HepG2 (cell line): ENCODE measurements around the gene BTF3L4. TPM values are rescaled to one million over a fixed set of nuclear protein-coding genes. Genes with fewer than 3 reads are reported as not detected.

Source experiments
- BCL3 ChIP-seq: sonication (generic); formaldehyde crosslinking; IDR thresholded peaks from 2 replicates; pipeline ENCODE4 v1.5.1; 2020; ENCODE audit warnings: mild to moderate bottlenecking, missing genetic modification reagents, moderate library complexity
- CHD4 ChIP-seq: fragments of 200-600 bp; sonication (generic); IDR thresholded peaks from 2 replicates; pipeline ENCODE4 v1.7.0; 2017; ENCODE audit warnings: mild to moderate bottlenecking, low read length, borderline replicate concordance
- GABPA ChIP-seq, 2 experiments: IDR thresholded peaks; 2 replicates each; pipeline ENCODE4 v1.6.1; 2011 to 2016; ENCODE audit warnings: low read depth in 2 of 2, low read length in 1 of 2, missing biosample characterization in 1 of 2, missing genetic modification characterization in 1 of 2
- HNF1B ChIP-seq: sonication (generic); formaldehyde crosslinking; IDR thresholded peaks from 2 replicates; pipeline ENCODE4 v1.5.1; 2020; ENCODE audit warnings: mild to moderate bottlenecking, moderate library complexity, missing genetic modification reagents
- NONO ChIP-seq, 2 experiments: fragments of 450-650 bp in 1 of 2; sonication (generic) in 1 of 2; formaldehyde crosslinking in 1 of 2; IDR thresholded peaks in 1 of 2; conservative IDR thresholded peaks in 1 of 2; 2 replicates each; pipeline versions ENCODE4 v1.6.1 to v1.8.0; 2017 to 2022; ENCODE audit warnings: mild to moderate bottlenecking in 1 of 2, missing genetic modification reagents in 1 of 2, moderate library complexity in 1 of 2
- PAXIP1 ChIP-seq: sonication (generic); formaldehyde crosslinking; conservative IDR thresholded peaks from 2 replicates; pipeline ENCODE4 v1.4.0; 2020; ENCODE audit warnings: mild to moderate bottlenecking, missing genetic modification reagents, moderate library complexity
- POLR2A ChIP-seq, 2 experiments: IDR thresholded peaks; 2 replicates each; pipeline ENCODE4 v1.6.1; 2011; ENCODE audit warnings: low read depth in 2 of 2, low read length in 2 of 2, mild to moderate bottlenecking in 1 of 2, moderate library complexity in 1 of 2; ENCODE audit not compliant: insufficient read depth in 1 of 2
- SCMH1 ChIP-seq: sonication (generic); formaldehyde crosslinking; IDR thresholded peaks from 2 replicates; pipeline ENCODE4 v1.9.0; 2021; ENCODE audit warnings: missing genetic modification reagents, mild to moderate bottlenecking, borderline replicate concordance
- SIN3A ChIP-seq: IDR thresholded peaks from 2 replicates; pipeline ENCODE4 v1.6.1; 2011; ENCODE audit warnings: low read depth, mild to moderate bottlenecking, control low read depth, low read length, borderline replicate concordance
- SKI ChIP-seq: fragments of 450-650 bp; IDR thresholded peaks from one replicate; pipeline ENCODE4 v1.6.1; 2018; ENCODE audit warnings: mild to moderate bottlenecking; ENCODE audit not compliant: partially characterized antibody
- YEATS2 ChIP-seq: sonication (generic); formaldehyde crosslinking; IDR thresholded peaks from 2 replicates; pipeline ENCODE4 v1.4.0; 2020; ENCODE audit warnings: missing genetic modification reagents, borderline replicate concordance
- ZSCAN9 ChIP-seq: IDR thresholded peaks from 2 replicates; pipeline ENCODE4 v1.6.1; 2016; ENCODE audit warnings: borderline replicate concordance
- polyA plus RNA-seq, 8 experiments: library from polyadenylated mRNA; depleted of rRNA in 3 of 8; stranded (reverse) in 7 of 8; unstranded in 1 of 8; fragments of >200 nt; fragmentation: Illumina TruSeq in 4 of 8; extraction: Trizol in 4 of 8; gene quantifications; 2 replicates each; pipeline versions ENCODE4 v1.2.1 to v1.2.3, GENCODE V29; 2011 to 2016; ENCODE audit warnings: low read depth in 4 of 8, missing spikeins in 1 of 8, mixed read lengths in 1 of 8; ENCODE audit not compliant: insufficient read depth in 1 of 8
- total RNA-seq, 5 experiments: library from RNA; depleted of rRNA; stranded (reverse); fragments of >200 nt; fragmentation: Illumina TruSeq; extraction: Trizol; gene quantifications; 2 replicates each; pipeline ENCODE4 v1.2.3, GENCODE V29; 2016; ENCODE audit warnings: low read depth in 1 of 5
- TF ChIP-seq, protein P1 (sequence below): sonication (generic); formaldehyde crosslinking; IDR thresholded peaks from 2 replicates; pipeline ENCODE4 v1.4.0; 2020; ENCODE audit warnings: mild to moderate bottlenecking, missing genetic modification reagents
- TF ChIP-seq, protein P2 (sequence below): IDR thresholded peaks from 2 replicates; pipeline ENCODE4 v1.6.1; 2016; ENCODE audit warnings: control low read depth
- TF ChIP-seq, protein P3 (sequence below): sonication (generic); formaldehyde crosslinking; IDR thresholded peaks from 2 replicates; pipeline ENCODE4 v1.4.0; 2020; ENCODE audit warnings: mild to moderate bottlenecking, missing genetic modification reagents
- TF ChIP-seq, protein P4 (sequence below): sonication (generic); formaldehyde crosslinking; IDR thresholded peaks from 2 replicates; pipeline ENCODE4 v1.5.0; 2020; ENCODE audit warnings: missing genetic modification reagents

BTF3L4 gene
- total and polyA plus RNA-seq, 2 of the 13 experiments (the other 11 are each of a cell fraction or from before 2014, with no cell fraction given) = 59.0 to 74.3 TPM

GRCh38 chr1:52055066-52055865, 829 bp upstream of the BTF3L4 start, which contains the start of gene TXNDC12 (continued):
- TF ChIP-seq GABPA (IDR thresholded peaks at IDR 0.05; ENCODE audit: low read depth, low read length) (peak; percentile 66), GABPA (CRISPR knock-in tag; IDR thresholded peaks at IDR 0.05; ENCODE audit: low read depth) (peak; percentile 95), ZSCAN9 (CRISPR knock-in tag) (peak; percentile 66; the same call in 1 of the 2 replicates), SIN3A (peak; percentile 85), PAXIP1 (CRISPR knock-in tag) (peak; percentile 57), POLR2A (IDR thresholded peaks at IDR 0.05; ENCODE audit: insufficient read depth in 1 of 2, low read depth in 2 of 2, low read length in 2 of 2) (peak; percentile 84 to 88), HNF1B (peak; percentile 82), YEATS2 (CRISPR knock-in tag) (peak; percentile 86; the same call in 1 of the 2 replicates), BCL3 (CRISPR knock-in tag) (peak; percentile 53; the same call in 1 of the 2 replicates), CHD4 (peak; percentile 11; the same call in 1 of the 2 replicates), NONO (IDR thresholded peaks at IDR 0.05) (no peak), NONO (CRISPR knock-in tag; conservative IDR thresholded peaks at IDR 0.05) (peak; percentile 15; the same call in 1 of the 2 replicates), SCMH1 (CRISPR knock-in tag) (no peak), SKI (peak; percentile 19)
- TF ChIP-seq, protein P1, sequence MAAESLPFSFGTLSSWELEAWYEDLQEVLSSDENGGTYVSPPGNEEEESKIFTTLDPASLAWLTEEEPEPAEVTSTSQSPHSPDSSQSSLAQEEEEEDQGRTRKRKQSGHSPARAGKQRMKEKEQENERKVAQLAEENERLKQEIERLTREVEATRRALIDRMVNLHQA = no peak
- TF ChIP-seq, protein P2, sequence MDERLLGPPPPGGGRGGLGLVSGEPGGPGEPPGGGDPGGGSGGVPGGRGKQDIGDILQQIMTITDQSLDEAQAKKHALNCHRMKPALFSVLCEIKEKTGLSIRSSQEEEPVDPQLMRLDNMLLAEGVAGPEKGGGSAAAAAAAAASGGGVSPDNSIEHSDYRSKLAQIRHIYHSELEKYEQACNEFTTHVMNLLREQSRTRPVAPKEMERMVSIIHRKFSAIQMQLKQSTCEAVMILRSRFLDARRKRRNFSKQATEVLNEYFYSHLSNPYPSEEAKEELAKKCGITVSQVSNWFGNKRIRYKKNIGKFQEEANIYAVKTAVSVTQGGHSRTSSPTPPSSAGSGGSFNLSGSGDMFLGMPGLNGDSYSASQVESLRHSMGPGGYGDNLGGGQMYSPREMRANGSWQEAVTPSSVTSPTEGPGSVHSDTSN (CRISPR knock-in tag) = no peak
- TF ChIP-seq, protein P3, sequence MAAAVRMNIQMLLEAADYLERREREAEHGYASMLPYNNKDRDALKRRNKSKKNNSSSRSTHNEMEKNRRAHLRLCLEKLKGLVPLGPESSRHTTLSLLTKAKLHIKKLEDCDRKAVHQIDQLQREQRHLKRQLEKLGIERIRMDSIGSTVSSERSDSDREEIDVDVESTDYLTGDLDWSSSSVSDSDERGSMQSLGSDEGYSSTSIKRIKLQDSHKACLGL (CRISPR knock-in tag) = peak; percentile 44; the same call in 1 of the 2 replicates
- TF ChIP-seq, protein P4, sequence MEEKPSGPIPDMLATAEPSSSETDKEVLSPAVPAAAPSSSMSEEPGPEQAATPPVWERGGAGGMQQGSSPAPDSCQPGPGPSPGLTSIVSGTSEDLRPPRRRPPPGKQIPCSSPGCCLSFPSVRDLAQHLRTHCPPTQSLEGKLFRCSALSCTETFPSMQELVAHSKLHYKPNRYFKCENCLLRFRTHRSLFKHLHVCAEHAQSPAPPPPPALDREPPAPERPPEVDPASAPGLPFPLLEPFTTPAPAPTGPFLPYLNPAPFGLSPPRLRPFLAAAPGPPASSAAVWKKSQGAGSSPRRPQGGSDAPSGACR (CRISPR knock-in tag) = peak; percentile 66
